Glomerular endothelial cell (primary cell): ENCODE measurements around the gene TRAPPC6A. TPM values are rescaled to one million over a fixed set of nuclear protein-coding genes. Genes with fewer than 3 reads are reported as not detected.

ENCODE experiments used
- total RNA-seq: library from RNA; depleted of rRNA; stranded (reverse); fragments of >200 nt; gene quantifications from 2 replicates; pipeline ENCODE4 v1.2.3, GENCODE V29; 2015

Gene TRAPPC6A
- total RNA-seq, 1 donor from 2014 or later: 25.3 TPM

Other genes starting within 250 kb of the TRAPPC6A start
- gene APOC4, start 236.0 kb downstream of the TRAPPC6A start, total RNA-seq: not detected in 2 replicates
- gene APOC2, start 232.2 kb downstream of the TRAPPC6A start, total RNA-seq: not detected in 2 replicates
- 87.7 and 119 TPM in 2 replicates for gene CLPTM1, start 222.9 kb downstream of the TRAPPC6A start, total RNA-seq
- gene RELB, start 176.8 kb downstream of the TRAPPC6A start, total RNA-seq: 24.1 and 46.9 TPM in 2 replicates
- gene CLASRP, start 139.2 kb downstream of the TRAPPC6A start, total RNA-seq: 42.7 and 43.3 TPM in 2 replicates
- 0.53 and 0.78 TPM in 2 replicates for gene ZNF296, start 101.8 kb downstream of the TRAPPC6A start, total RNA-seq
- 33.6 and 45.6 TPM in 2 replicates for gene GEMIN7, start 99.0 kb downstream of the TRAPPC6A start, total RNA-seq
- 39.6 and 44.7 TPM in 2 replicates for gene PPP1R37, start 85.1 kb downstream of the TRAPPC6A start, total RNA-seq
- gene NKPD1, start 17.3 kb downstream of the TRAPPC6A start, total RNA-seq: 0.29 TPM in 2 replicates
- gene BLOC1S3, start 547 bp upstream of the TRAPPC6A start, total RNA-seq: 15.6 and 21.3 TPM in 2 replicates
- 8.3 and 9.3 TPM in 2 replicates for gene EXOC3L2, start 67.2 kb upstream of the TRAPPC6A start, total RNA-seq
- gene MARK4, start 73.0 kb upstream of the TRAPPC6A start, total RNA-seq: 32.3 and 36.6 TPM in 2 replicates
- not detected in 2 replicates for gene CKM, start 144.6 kb upstream of the TRAPPC6A start, total RNA-seq
- not detected in 2 replicates for gene KLC3, start 162.5 kb upstream of the TRAPPC6A start, total RNA-seq
- gene ERCC2, start 192.3 kb upstream of the TRAPPC6A start, total RNA-seq: 41.9 and 51.5 TPM in 2 replicates
- 16.2 and 44.6 TPM in 2 replicates for gene PPP1R13L, start 226.8 kb upstream of the TRAPPC6A start, total RNA-seq
- gene POLR1G, start 228.4 kb upstream of the TRAPPC6A start, total RNA-seq: 6.3 and 12.7 TPM in 2 replicates
- gene ERCC1, start 245.7 kb upstream of the TRAPPC6A start, total RNA-seq: 96.3 and 120 TPM in 2 replicates